SK-N-SH (cell line): ENCODE data around the gene FOCAD. TPM values are rescaled to one million over a fixed set of nuclear protein-coding genes. Genes with fewer than 3 reads are reported as not detected.

Source experiments
- CTCF ChIA-PET: fragments of 300-600, 350-600 bp; formaldehyde crosslinking; extraction: SDS; loops from one replicate; lab custom pipeline; 2021; lab: Yijun Ruan, JAX
- POLR2A ChIA-PET: fragments of 350-600 bp; sonication (Branson Sonifier 250); formaldehyde crosslinking; extraction: SDS; loops from one replicate; lab custom pipeline; 2020; ENCODE audit warnings: antibody characterized with exemption, inconsistent platforms; lab: Yijun Ruan, JAX
- DNase-seq: peaks from one replicate; pipeline ENCODE4 v3.0.0; 2012
- H2AFZ ChIP-seq: fragments of 200-600 bp; sonication (generic); 2 replicates; pipeline ENCODE4 v1.8.1; 2016; ENCODE audit warnings: antibody characterized with exemption, mild to moderate bottlenecking, low read depth
- H3F3A ChIP-seq: fragments of 200-600 bp; sonication (generic); replicated peaks from 2 replicates; pipeline ENCODE3; 2016; ENCODE audit warnings: antibody characterized with exemption, mild to moderate bottlenecking; ENCODE audit not compliant: insufficient read depth
- H3K27ac ChIP-seq, 2 experiments: fragments of 200-500 bp in 1 of 2; fragments of 200-600 bp in 1 of 2; sonication (Bioruptor generic) in 1 of 2; sonication (generic), shearing (Covaris generic) in 1 of 2; 2 replicates each; pipeline versions ENCODE4 v1.5.1 to v1.6.1; 2014 to 2016; ENCODE audit warnings: low read depth in 2 of 2, inconsistent platforms in 1 of 2, low read length in 1 of 2, mild to moderate bottlenecking in 1 of 2, mixed read lengths in 1 of 2
- H3K27me3 ChIP-seq: fragments of 200-600 bp; sonication (generic), shearing (Covaris generic); 2 replicates; pipeline ENCODE4 v1.6.1; 2016; ENCODE audit warnings: mixed run types; ENCODE audit not compliant: insufficient read depth
- H3K36me3 ChIP-seq, 2 experiments: fragments of 200-500 bp in 1 of 2; fragments of 200-600 bp in 1 of 2; sonication (Bioruptor generic) in 1 of 2; sonication (generic) in 1 of 2; replicated peaks in 1 of 2; 2 replicates each; pipeline versions ENCODE3 to v1.5.1; 2014 to 2016; ENCODE audit warnings: low read length in 1 of 2, mild to moderate bottlenecking in 1 of 2; ENCODE audit not compliant: insufficient read depth in 2 of 2, control insufficient read depth in 1 of 2
- H3K4me1 ChIP-seq, 2 experiments: fragments of 200-500 bp in 1 of 2; fragments of 200-600 bp in 1 of 2; sonication (Bioruptor generic) in 1 of 2; sonication (generic), shearing (Covaris generic) in 1 of 2; 2 replicates each; pipeline versions ENCODE4 v1.5.1 to v1.6.1; 2014 to 2016; ENCODE audit warnings: low read depth in 1 of 2, low read length in 1 of 2, mixed run types in 1 of 2; ENCODE audit not compliant: insufficient read depth in 2 of 2, control insufficient read depth in 1 of 2
- H3K4me2 ChIP-seq: fragments of 200-600 bp; sonication (generic), shearing (Covaris generic); 2 replicates; pipeline ENCODE4 v1.6.1; 2017; ENCODE audit warnings: mixed run types
- H3K4me3 ChIP-seq, 2 experiments: fragments of 200-500 bp in 1 of 2; fragments of 200-600 bp in 1 of 2; sonication (Bioruptor generic) in 1 of 2; sonication (generic), shearing (Covaris generic) in 1 of 2; 2 replicates each; pipeline versions ENCODE4 v1.5.1 to v1.8.1; 2014 to 2016; ENCODE audit warnings: low read depth in 2 of 2, inconsistent platforms in 1 of 2, low read length in 1 of 2, mild to moderate bottlenecking in 1 of 2, mixed read lengths in 1 of 2, moderate library complexity in 1 of 2
- H3K79me2 ChIP-seq: fragments of 200-600 bp; sonication (generic); 2 replicates; pipeline ENCODE4 v1.8.1; 2017; ENCODE audit warnings: mild to moderate bottlenecking; ENCODE audit not compliant: insufficient read depth
- H3K9ac ChIP-seq: fragments of 200-600 bp; sonication (generic); 2 replicates; pipeline ENCODE4 v1.6.1; 2017; ENCODE audit warnings: mixed run types
- H3K9me2 ChIP-seq: fragments of 200-600 bp; sonication (generic); 2 replicates; pipeline ENCODE4 v1.6.1; 2017; ENCODE audit warnings: mixed run types
- H3K9me3 ChIP-seq: fragments of 200-600 bp; sonication (generic); 2 replicates; pipeline ENCODE4 v1.6.1; 2017; ENCODE audit warnings: mixed run types, mild to moderate bottlenecking, moderate library complexity
- H4K20me1 ChIP-seq: fragments of 200-600 bp; sonication (generic); 2 replicates; pipeline ENCODE4 v1.6.1; 2017; ENCODE audit warnings: mild to moderate bottlenecking, mixed run types; ENCODE audit not compliant: insufficient read depth
- CHD2 ChIP-seq: fragments of 150-350 bp; IDR thresholded peaks from 2 replicates; pipeline ENCODE4 v1.6.1; 2018; ENCODE audit warnings: low read length; ENCODE audit not compliant: partially characterized antibody
- EZH2phosphoT487 ChIP-seq: fragments of 200-600 bp; sonication (generic); IDR thresholded peaks from 2 replicates; pipeline ENCODE4 v1.6.1; 2017; ENCODE audit warnings: low read depth, mixed run types, mild to moderate bottlenecking, antibody characterized with exemption, moderate library complexity, borderline replicate concordance
- FOSL2 ChIP-seq: IDR thresholded peaks from 2 replicates; pipeline ENCODE4 v1.4.0; 2012; ENCODE audit warnings: low read depth, mild to moderate bottlenecking, moderate library complexity, borderline replicate concordance
- FOXJ3 ChIP-seq: sonication (generic); formaldehyde crosslinking; IDR thresholded peaks from 2 replicates; pipeline ENCODE4 v1.5.1; 2020; ENCODE audit warnings: mild to moderate bottlenecking, missing genetic modification reagents
- GABPA ChIP-seq: IDR thresholded peaks from 2 replicates; pipeline ENCODE4 v1.4.0; 2012; ENCODE audit warnings: low read depth, mild to moderate bottlenecking
- GATA2 ChIP-seq: sonication (generic); formaldehyde crosslinking; IDR thresholded peaks from 2 replicates; pipeline ENCODE4 v1.5.0; 2020; ENCODE audit warnings: mild to moderate bottlenecking, missing genetic modification reagents
- MAX ChIP-seq: IDR thresholded peaks from 2 replicates; pipeline ENCODE4 v1.4.0; 2012; ENCODE audit warnings: low read depth
- MEF2A ChIP-seq: IDR thresholded peaks from 2 replicates; pipeline ENCODE4 v1.4.0; 2012; ENCODE audit warnings: low read depth, borderline replicate concordance
- MXI1 ChIP-seq: IDR thresholded peaks from 2 replicates; pipeline ENCODE4 v1.6.1; 2012; ENCODE audit warnings: mild to moderate bottlenecking, low read depth, low read length, improper control_type of control experiment
- NFIC ChIP-seq: IDR thresholded peaks from 2 replicates; pipeline ENCODE4 v1.4.0; 2012; ENCODE audit warnings: borderline replicate concordance
- NRF1 ChIP-seq: IDR thresholded peaks from 2 replicates; pipeline ENCODE4 v1.6.1; 2012; ENCODE audit warnings: low read depth, mild to moderate bottlenecking, low read length
- REST ChIP-seq: IDR thresholded peaks from 2 replicates; pipeline ENCODE4 v1.6.1; 2012; ENCODE audit warnings: mild to moderate bottlenecking, low read depth, low read length, moderate library complexity
- RFX5 ChIP-seq: IDR thresholded peaks from 2 replicates; pipeline ENCODE4 v1.6.1; 2012; ENCODE audit warnings: mild to moderate bottlenecking, improper control_type of control experiment, low read length
- RXRA ChIP-seq: IDR thresholded peaks from 2 replicates; pipeline ENCODE4 v1.4.0; 2012; ENCODE audit warnings: low read depth, mild to moderate bottlenecking, borderline replicate concordance
- SMC3 ChIP-seq: IDR thresholded peaks from 2 replicates; pipeline ENCODE4 v1.6.1; 2012; ENCODE audit warnings: low read depth, low read length, improper control_type of control experiment
- TAF1 ChIP-seq: IDR thresholded peaks from 2 replicates; pipeline ENCODE4 v1.6.1; 2012; ENCODE audit warnings: low read depth, mild to moderate bottlenecking, low read length, moderate library complexity, borderline replicate concordance
- TCF12 ChIP-seq: IDR thresholded peaks from 2 replicates; pipeline ENCODE4 v1.4.0; 2012
- YY1 ChIP-seq: IDR thresholded peaks from 2 replicates; pipeline ENCODE4 v1.4.0; 2012; ENCODE audit warnings: low read depth, mild to moderate bottlenecking
- ZBTB33 ChIP-seq: IDR thresholded peaks from 2 replicates; pipeline ENCODE4 v1.4.0; 2012; ENCODE audit warnings: low read depth, borderline replicate concordance
- WGBS: methylation state at CpG from one replicate; pipeline ENCODE4 v1.1.6; 2017; ENCODE audit warnings: low lambda C conversion rate; 5-methylcytosine and 5-hydroxymethylcytosine counted together
- polyA plus RNA-seq, 3 experiments: library from polyadenylated mRNA; depleted of rRNA; stranded (reverse); fragments of >200 nt; gene quantifications; 2 replicates each; pipeline ENCODE4 v1.2.3, GENCODE V29; 2012

The FOCAD gene
- polyA plus RNA-seq, 1 of the 3 experiments (the other 2 are of a cell fraction), result 15.8 TPM

GRCh38 chr9:20808002-20808401 lies 123.9 kb downstream of the FOCAD start (continued):
- no peak for TF ChIP-seq ZBTB33
- no peak for TF ChIP-seq NFIC
- no peak for TF ChIP-seq CHD2
- TF ChIP-seq MEF2A, result no peak

- no peak overlapping the region for H2AFZ ChIP-seq
- peaks cover 3% of the 10 kb centered on the region for H3F3A ChIP-seq
- ChIA-PET POLR2A (no interaction called here), CTCF (no interaction called here)
- no peaks in the 10 kb centered on the region for H3K79me2 ChIP-seq
- no peaks in the 10 kb centered on the region for H4K20me1 ChIP-seq
- no peak overlapping the region for H3K4me3 ChIP-seq
- no peaks in the 10 kb centered on the region for H3K9me3 ChIP-seq
- no peak overlapping the region for H3K9ac ChIP-seq
- H3K27ac ChIP-seq, result no peak overlapping the region; a peak in 1 of 4 replicates
- DNase-seq, result no peak
- no peaks in the 10 kb centered on the region for H3K4me1 ChIP-seq
- H3K4me2 ChIP-seq, result no peak overlapping the region
- H3K27me3 ChIP-seq, result no peaks in the 10 kb centered on the region
- H3K36me3 ChIP-seq, result no peaks in the 10 kb centered on the region
- H3K9me2 ChIP-seq, result no peaks in the 10 kb centered on the region
- TF ChIP-seq FOXJ3, result no peak
- TF ChIP-seq GABPA, result no peak
- TF ChIP-seq TCF12, result no peak
- TF ChIP-seq TAF1, result no peak
- no peak for TF ChIP-seq FOSL2
Observed at GRCh38 chr9:20811872-20812271, 127.8 kb downstream of the FOCAD start.

GRCh38 chr9:20815923-20816703 lies 132.1 kb downstream of the FOCAD start:
- Histone ChIP-seq H3K36me3 (peaks cover 3 to 11% of the 10 kb centered on the region in 2 experiments), H3K9ac (no peak overlapping the region), H3K4me1 (no peaks in the 10 kb centered on the region), H3K79me2 (no peaks in the 10 kb centered on the region), H3K4me2 (no peak overlapping the region), H4K20me1 (no peaks in the 10 kb centered on the region), H3K27ac (no peak overlapping the region), H3K4me3 (no peak overlapping the region), H3K9me2 (no peaks in the 10 kb centered on the region), H3F3A (peaks cover 3% of the 10 kb centered on the region), H3K27me3 (no peaks in the 10 kb centered on the region), H2AFZ (no peak overlapping the region), H3K9me3 (no peaks in the 10 kb centered on the region)
- WGBS, result 87% methylated on average over 5 of the region's 5 CpGs
- DNase-seq, result no peak
- CTCF ChIA-PET, result no interaction called here
- POLR2A ChIA-PET, result no interaction called here
- TF ChIP-seq FOXJ3 (no peak), MXI1 (no peak), MAX (no peak), NRF1 (no peak), REST (no peak), GABPA (no peak), GATA2 (CRISPR knock-in tag) (no peak), RFX5 (no peak), EZH2phosphoT487 (no peak), RXRA (no peak), FOSL2 (no peak), TCF12 (no peak), YY1 (no peak), SMC3 (no peak)
